ENCODE measurements around the gene KCNA10. TPM values are rescaled to one million over a fixed set of nuclear protein-coding genes. Genes with fewer than 3 reads are reported as not detected.

KCNA10 gene
- total RNA-seq, 2 experiments from 2014 or later = not detected

GRCh38 chr1:110502402-110503151 is 16.4 kb downstream of the KCNA10 start:
- no peak overlapping the region for H3K4me3 ChIP-seq (ENCODE audit: low read depth, low read length, poor library complexity, severe bottlenecking)
- H3K79me2 ChIP-seq (ENCODE audit: insufficient read depth, low read depth, low read length) = no peaks in the 10 kb centered on the region
- H4K20me1 ChIP-seq (ENCODE audit: insufficient read depth, low read length) = no peaks in the 10 kb centered on the region
- H3K4me2 ChIP-seq (ENCODE audit: low read length) = no peak overlapping the region
- ChIA-PET POLR2A (interaction anchor here (0.6 to 1.0 kb wide), 3 partner anchors 15 to 277 kb away, joined by 3 read pairs; no protein-coding TSS in a partner anchor), CTCF (ENCODE audit: unreplicated experiment) (no interaction called here)
- no peak overlapping the region for H2AFZ ChIP-seq (ENCODE audit: low read length)
- TF ChIP-seq CTCF (conservative IDR thresholded peaks at IDR 0.05; ENCODE audit: low read length) = no peak
- TF ChIP-seq EZH2phosphoT487 (IDR thresholded peaks at IDR 0.05; ENCODE audit: borderline replicate concordance, low read depth, low read length) = no peak
- no peaks in the 10 kb centered on the region for H3K9me2 ChIP-seq (ENCODE audit: insufficient read depth, low read length)
- H3K36me3 ChIP-seq (ENCODE audit: insufficient read depth, low read length) = no peaks in the 10 kb centered on the region
- H3K9me3 ChIP-seq (ENCODE audit: low read length) = no peaks in the 10 kb centered on the region
- peaks cover 2% of the 10 kb centered on the region for H3K4me1 ChIP-seq (ENCODE audit: insufficient read depth, low read length, poor library complexity, severe bottlenecking)
- no TSS peak for BruUV-seq (replicated peaks)
- no peak overlapping the region for H3K27ac ChIP-seq (ENCODE audit: low read depth, low read length, poor library complexity, severe bottlenecking)
- DNase-seq (ENCODE audit: low spot score) = peak; percentile 43
- intact Hi-C loops (cut with micrococcal nuclease; ENCODE audit: unreplicated experiment) = no loop called here

GRCh38 chr1:110501488-110502132 is 17.4 kb downstream of the KCNA10 start:
- no peak overlapping the region for H3K27ac ChIP-seq (ENCODE audit: low read depth, low read length, poor library complexity, severe bottlenecking)
- TF ChIP-seq CTCF (conservative IDR thresholded peaks at IDR 0.05; ENCODE audit: low read length) = no peak
- no peak for TF ChIP-seq EZH2phosphoT487 (IDR thresholded peaks at IDR 0.05; ENCODE audit: borderline replicate concordance, low read depth, low read length)
- BruUV-seq (replicated peaks) = no TSS peak
- H3K4me2 ChIP-seq (ENCODE audit: low read length) = no peak overlapping the region
- H2AFZ ChIP-seq (ENCODE audit: low read length) = no peak overlapping the region
- no peaks in the 10 kb centered on the region for H3K36me3 ChIP-seq (ENCODE audit: insufficient read depth, low read length)
- no peaks in the 10 kb centered on the region for H3K9me2 ChIP-seq (ENCODE audit: insufficient read depth, low read length)
- intact Hi-C loops (cut with micrococcal nuclease; ENCODE audit: unreplicated experiment) = no loop called here
- H4K20me1 ChIP-seq (ENCODE audit: insufficient read depth, low read length) = no peaks in the 10 kb centered on the region
- no peak for DNase-seq (ENCODE audit: low spot score)
- H3K4me3 ChIP-seq (ENCODE audit: low read depth, low read length, poor library complexity, severe bottlenecking) = no peak overlapping the region
- peaks cover 2% of the 10 kb centered on the region for H3K4me1 ChIP-seq (ENCODE audit: insufficient read depth, low read length, poor library complexity, severe bottlenecking)
- no peaks in the 10 kb centered on the region for H3K79me2 ChIP-seq (ENCODE audit: insufficient read depth, low read depth, low read length)
- ChIA-PET CTCF (ENCODE audit: unreplicated experiment) (no interaction called here), POLR2A (interaction anchor here (0.8 kb wide), 1 partner anchor 76 kb away, joined by 3 read pairs; no protein-coding TSS in a partner anchor)
- H3K9me3 ChIP-seq (ENCODE audit: low read length) = no peaks in the 10 kb centered on the region

GRCh38 chr1:110498270-110498669 is 20.7 kb downstream of the KCNA10 start:
- Histone ChIP-seq H3K36me3 (ENCODE audit: insufficient read depth, low read length) (no peaks in the 10 kb centered on the region), H3K79me2 (ENCODE audit: insufficient read depth, low read depth, low read length) (no peaks in the 10 kb centered on the region), H3K4me1 (ENCODE audit: insufficient read depth, low read length, poor library complexity, severe bottlenecking) (peaks cover 2% of the 10 kb centered on the region), H3K9me3 (ENCODE audit: low read length) (no peaks in the 10 kb centered on the region), H3K4me3 (ENCODE audit: low read depth, low read length, poor library complexity, severe bottlenecking) (no peak overlapping the region), H4K20me1 (ENCODE audit: insufficient read depth, low read length) (no peaks in the 10 kb centered on the region), H2AFZ (ENCODE audit: low read length) (no peak overlapping the region), H3K9me2 (ENCODE audit: insufficient read depth, low read length) (no peaks in the 10 kb centered on the region), H3K27ac (ENCODE audit: low read depth, low read length, poor library complexity, severe bottlenecking) (no peak overlapping the region), H3K4me2 (ENCODE audit: low read length) (no peak overlapping the region)
- CTCF ChIA-PET (ENCODE audit: unreplicated experiment) = no interaction called here
- no TSS peak for BruUV-seq (replicated peaks)
- TF ChIP-seq CTCF (conservative IDR thresholded peaks at IDR 0.05; ENCODE audit: low read length) (no peak), EZH2phosphoT487 (IDR thresholded peaks at IDR 0.05; ENCODE audit: borderline replicate concordance, low read depth, low read length) (no peak)
- POLR2A ChIA-PET = no interaction called here
- intact Hi-C loops (cut with micrococcal nuclease; ENCODE audit: unreplicated experiment) = no loop called here
- no peak for DNase-seq (ENCODE audit: low spot score)
